Astrocyte (in vitro differentiated cells and primary cell): ENCODE results near the gene ITPRIP. TPM values are rescaled to one million over a fixed set of nuclear protein-coding genes. Genes with fewer than 3 reads are reported as not detected.

ENCODE experiments used
- DNase-seq: peaks from one replicate; pipeline ENCODE4 v3.0.0-alpha.2; 2010; ENCODE audit warnings: low read depth
- FAIRE-seq: peaks from 2 replicates; lab custom pipeline; 2011; peaks lifted over from hg19 to GRCh38; lab: Jason Lieb, UNC
- H2AFZ ChIP-seq: 2 replicates; pipeline ENCODE4 v1.6.0; 2012; ENCODE audit warnings: low read depth, low read length, inconsistent platforms
- H3K27ac ChIP-seq: 2 replicates; pipeline ENCODE4 v1.5.1; 2011; ENCODE audit warnings: low read depth, low read length, inconsistent platforms
- H3K27me3 ChIP-seq: 2 replicates; pipeline ENCODE4 v1.6.0; 2011; ENCODE audit warnings: low read length, inconsistent platforms; ENCODE audit not compliant: insufficient read depth
- H3K36me3 ChIP-seq: 2 replicates; pipeline ENCODE4 v1.5.1; 2011; ENCODE audit warnings: low read length, inconsistent platforms; ENCODE audit not compliant: insufficient read depth
- H3K4me1 ChIP-seq: 2 replicates; pipeline ENCODE4 v1.5.1; 2011; ENCODE audit warnings: low read length, inconsistent platforms; ENCODE audit not compliant: insufficient read depth
- H3K4me2 ChIP-seq: 2 replicates; pipeline ENCODE4 v1.6.0; 2012; ENCODE audit warnings: low read length, inconsistent platforms
- H3K4me3 ChIP-seq: 2 replicates; pipeline ENCODE4 v1.5.1; 2011; ENCODE audit warnings: low read depth, mild to moderate bottlenecking, low read length, inconsistent platforms; ENCODE audit not compliant: insufficient read depth
- H3K79me2 ChIP-seq: 2 replicates; pipeline ENCODE4 v1.6.0; 2012; ENCODE audit warnings: mild to moderate bottlenecking, low read length, inconsistent platforms; ENCODE audit not compliant: insufficient read depth
- H3K9ac ChIP-seq: 2 replicates; pipeline ENCODE4 v1.6.0; 2012; ENCODE audit warnings: mild to moderate bottlenecking, low read length, inconsistent platforms
- H3K9me3 ChIP-seq: 2 replicates; pipeline ENCODE4 v1.5.1; 2012; ENCODE audit warnings: low read depth, mild to moderate bottlenecking, low read length, inconsistent platforms; ENCODE audit not compliant: insufficient read depth
- H4K20me1 ChIP-seq: 2 replicates; pipeline ENCODE4 v1.6.0; 2012; ENCODE audit warnings: low read length, inconsistent platforms; ENCODE audit not compliant: insufficient read depth
- H3K27ac Mint-ChIP-seq: one replicate; pipeline ENCODE4 v1.8.0; 2021; ENCODE audit warnings: mild to moderate bottlenecking, mixed read lengths; ENCODE audit not compliant: unreplicated experiment
- H3K27me3 Mint-ChIP-seq: one replicate; pipeline ENCODE4 v1.8.0; 2021; ENCODE audit warnings: low read depth, mixed read lengths; ENCODE audit not compliant: unreplicated experiment
- H3K36me3 Mint-ChIP-seq: one replicate; pipeline ENCODE4 v1.8.0; 2021; ENCODE audit warnings: low read depth, mixed read lengths; ENCODE audit not compliant: unreplicated experiment
- H3K4me1 Mint-ChIP-seq: one replicate; pipeline ENCODE4 v1.8.0; 2021; ENCODE audit warnings: low read depth, mixed read lengths; ENCODE audit not compliant: unreplicated experiment
- H3K4me3 Mint-ChIP-seq: one replicate; pipeline ENCODE4 v1.8.0; 2021; ENCODE audit warnings: mild to moderate bottlenecking, moderate library complexity, mixed read lengths; ENCODE audit not compliant: unreplicated experiment
- H3K9me3 Mint-ChIP-seq: one replicate; pipeline ENCODE4 v1.8.0; 2021; ENCODE audit warnings: mild to moderate bottlenecking, mixed read lengths; ENCODE audit not compliant: unreplicated experiment
- CTCF ChIP-seq: IDR thresholded peaks from 2 replicates; pipeline ENCODE4 v1.5.1; 2011; ENCODE audit warnings: low read depth, mild to moderate bottlenecking, inconsistent platforms, low read length, moderate library complexity; ENCODE audit not compliant: insufficient read depth
- EZH2 ChIP-seq: IDR thresholded peaks from 2 replicates; pipeline ENCODE4 v1.6.1; 2012; ENCODE audit warnings: mild to moderate bottlenecking, low read length, inconsistent platforms; ENCODE audit not compliant: insufficient read depth
- total RNA-seq: library from RNA; stranded (reverse); gene quantifications from 2 replicates; pipeline ENCODE4 v1.2.1, GENCODE V29; 2021

Gene ITPRIP
- total RNA-seq, 1 donor from 2014 or later: 21.9 TPM

- H3K4me3 ChIP-seq: no peak overlapping the region
- DNase-seq (no peak), FAIRE-seq (no peak)
- H3K4me1 ChIP-seq: peaks cover 25% of the 10 kb centered on the region
- TF ChIP-seq CTCF: no peak
- no peak for TF ChIP-seq EZH2
- H3K9me3 ChIP-seq: no peaks in the 10 kb centered on the region
- H4K20me1 ChIP-seq: peaks cover 99% of the 10 kb centered on the region
- H3K27me3 Mint-ChIP-seq: no peaks in the 10 kb centered on the region
- H3K9me3 Mint-ChIP-seq: no peaks in the 10 kb centered on the region
- H3K79me2 ChIP-seq: peaks cover 100% of the 10 kb centered on the region
- H3K27ac ChIP-seq: no peak overlapping the region
- H3K36me3 ChIP-seq: peaks cover 19% of the 10 kb centered on the region
- H3K4me1 Mint-ChIP-seq: peaks cover 19% of the 10 kb centered on the region
- H2AFZ ChIP-seq: no peak overlapping the region
- no peak overlapping the region for H3K27ac Mint-ChIP-seq
- no peak overlapping the region for H3K9ac ChIP-seq
- H3K4me2 ChIP-seq: no peak overlapping the region
- H3K36me3 Mint-ChIP-seq: peaks cover 16% of the 10 kb centered on the region
- no peak overlapping the region for H3K4me3 Mint-ChIP-seq
- H3K27me3 ChIP-seq: no peaks in the 10 kb centered on the region
Measured at GRCh38 chr10:104315486-104315921, 22.8 kb downstream of the ITPRIP start.

GRCh38 chr10:104314591-104315485 is 23.4 kb downstream of the ITPRIP start:
- Mint-ChIP-seq H3K27me3 (no peaks in the 10 kb centered on the region), H3K4me3 (no peak overlapping the region), H3K27ac (no peak overlapping the region), H3K9me3 (no peaks in the 10 kb centered on the region), H3K4me1 (peaks cover 20% of the 10 kb centered on the region), H3K36me3 (peaks cover 22% of the 10 kb centered on the region)
- Histone ChIP-seq H3K79me2 (peaks cover 98% of the 10 kb centered on the region), H3K36me3 (peaks cover 19% of the 10 kb centered on the region), H3K27ac (no peak overlapping the region), H3K9me3 (no peaks in the 10 kb centered on the region), H3K4me3 (no peak overlapping the region), H3K27me3 (no peaks in the 10 kb centered on the region), H3K9ac (no peak overlapping the region), H3K4me1 (peaks cover 27% of the 10 kb centered on the region), H4K20me1 (peaks cover 99% of the 10 kb centered on the region), H3K4me2 (no peak overlapping the region), H2AFZ (no peak overlapping the region)
- no peak for DNase-seq
- FAIRE-seq: no peak
- TF ChIP-seq EZH2 (no peak), CTCF (no peak)
